T-cell (primary cell): ENCODE measurements around the gene PCDHGA2. TPM values are rescaled to one million over a fixed set of nuclear protein-coding genes. Genes with fewer than 3 reads are reported as not detected.
A peak's percentile ranks its signal among the peaks of the same experiment; 100 is the strongest.
"Not testable (repeated sequence)": the region's sequence is repeated elsewhere in the genome, so short reads cannot be mapped to it uniquely, and the experiment has no call there.

Experiments
- ATAC-seq, 4 experiments: fragments of 200-7000 bp in 3 of 4; fragments of 150-1000 bp in 1 of 4; cut with Tn5 transposase; replicated peaks in 1 of 4; 1 replicate in 3 of 4; 2 replicates in 1 of 4; pipeline ENCODE4 v1.10.0; 2021; ENCODE audit warnings: moderate library complexity in 3 of 4, mild to moderate bottlenecking in 2 of 4, moderate number of reproducible peaks in 1 of 4
- CTCF ChIA-PET, 2 donors: fragments of 300-600 bp; sonication (Branson Sonifier 250); formaldehyde crosslinking; loops; one replicate each; lab custom pipeline; 2022; ENCODE audit warnings: antibody characterized with exemption in 2 of 2; lab: Charles Lee
- POLR2A ChIA-PET, 2 donors: fragments of 300-600 bp; sonication (Branson Sonifier 250); formaldehyde crosslinking; loops; one replicate each; lab custom pipeline; 2022; ENCODE audit warnings: antibody characterized with exemption in 2 of 2; lab: Charles Lee
- DNase-seq, 35 experiments: peaks; one replicate each; pipeline versions ENCODE4 v3.0.0 to v3.0.0-alpha.2; 2013 to 2023
- H3K27ac ChIP-seq: one replicate; pipeline ENCODE4 v1.5.1; 2013; ENCODE audit warnings: low read length
- H3K27me3 ChIP-seq, 2 experiments: replicated peaks in 1 of 2; 1 replicate in 1 of 2; 2 replicates in 1 of 2; pipeline versions ENCODE4 v1.6.1 to v1.7.0; 2013; ENCODE audit warnings: low read length in 1 of 2, mixed read lengths in 1 of 2; ENCODE audit not compliant: control insufficient read depth in 2 of 2, insufficient read depth in 2 of 2; ENCODE audit errors: extremely low read depth in 1 of 2
- H3K36me3 ChIP-seq, 2 donors: 1 replicate in 1 of 2; 2 replicates in 1 of 2; pipeline versions ENCODE4 v1.6.1 to v1.7.0; 2013; ENCODE audit warnings: low read length in 1 of 2; ENCODE audit not compliant: control insufficient read depth in 2 of 2, insufficient read depth in 1 of 2; ENCODE audit errors: extremely low read depth in 1 of 2
- H3K4me1 ChIP-seq, 2 experiments: 1 replicate in 1 of 2; 2 replicates in 1 of 2; pipeline versions ENCODE4 v1.6.1 to v1.7.0; 2013; ENCODE audit warnings: low read length in 2 of 2, mixed read lengths in 1 of 2; ENCODE audit not compliant: insufficient read depth in 2 of 2, control insufficient read depth in 1 of 2; ENCODE audit errors: extremely low read depth in 1 of 2
- H3K4me3 ChIP-seq, 2 donors: 1 replicate in 1 of 2; 2 replicates in 1 of 2; pipeline versions ENCODE4 v1.5.1 to v1.7.0; 2013; ENCODE audit warnings: mild to moderate bottlenecking in 2 of 2, low read length in 1 of 2, moderate library complexity in 1 of 2; ENCODE audit not compliant: control insufficient read depth in 1 of 2; ENCODE audit errors: extremely low read depth in 1 of 2
- H3K9me3 ChIP-seq: 2 replicates; pipeline ENCODE4 v1.7.0; 2013
- H3K27ac Mint-ChIP-seq, 2 donors: one replicate each; pipeline ENCODE4 v1.8.0; 2020 to 2021; ENCODE audit warnings: mild to moderate bottlenecking in 2 of 2, mixed read lengths in 2 of 2
- H3K27me3 Mint-ChIP-seq, 2 donors: one replicate each; pipeline ENCODE4 v1.8.0; 2021 to 2022; ENCODE audit warnings: mixed read lengths in 2 of 2
- H3K36me3 Mint-ChIP-seq: one replicate; pipeline ENCODE4 v1.8.0; 2021; ENCODE audit warnings: mixed read lengths
- H3K4me1 Mint-ChIP-seq, 3 donors: one replicate each; pipeline ENCODE4 v1.8.0; 2020 to 2022; ENCODE audit warnings: mixed read lengths in 3 of 3, mild to moderate bottlenecking in 1 of 3
- H3K4me3 Mint-ChIP-seq, 3 donors: one replicate each; pipeline ENCODE4 v1.8.0; 2020 to 2022; ENCODE audit warnings: mild to moderate bottlenecking in 3 of 3, mixed read lengths in 3 of 3, moderate library complexity in 3 of 3
- H3K9me3 Mint-ChIP-seq, 3 donors: one replicate each; pipeline ENCODE4 v1.8.0; 2020 to 2022; ENCODE audit warnings: mixed read lengths in 3 of 3
- WGBS: methylation state at CpG from one replicate; pipeline ENCODE4 v1.1.5; 2013; ENCODE audit warnings: missing lambda C conversion rate; ENCODE audit not compliant: insufficient coverage; 5-methylcytosine and 5-hydroxymethylcytosine counted together
- total RNA-seq, 35 experiments: library from RNA in 6 of 35; stranded (reverse) in 6 of 35; fragments of 120-200 nt in 1 of 35; gene quantifications; one replicate each; pipeline versions ENCODE4 v1.2.1 to v1.2.4 and lab custom pipeline; 2013 to 2026

PCDHGA2 gene
- total RNA-seq, 5 donors from 2014 or later (not counting 1 experiment from before 2014, with no cell fraction given): 0.13 to 0.15 TPM; not detected in 3

DNA sequence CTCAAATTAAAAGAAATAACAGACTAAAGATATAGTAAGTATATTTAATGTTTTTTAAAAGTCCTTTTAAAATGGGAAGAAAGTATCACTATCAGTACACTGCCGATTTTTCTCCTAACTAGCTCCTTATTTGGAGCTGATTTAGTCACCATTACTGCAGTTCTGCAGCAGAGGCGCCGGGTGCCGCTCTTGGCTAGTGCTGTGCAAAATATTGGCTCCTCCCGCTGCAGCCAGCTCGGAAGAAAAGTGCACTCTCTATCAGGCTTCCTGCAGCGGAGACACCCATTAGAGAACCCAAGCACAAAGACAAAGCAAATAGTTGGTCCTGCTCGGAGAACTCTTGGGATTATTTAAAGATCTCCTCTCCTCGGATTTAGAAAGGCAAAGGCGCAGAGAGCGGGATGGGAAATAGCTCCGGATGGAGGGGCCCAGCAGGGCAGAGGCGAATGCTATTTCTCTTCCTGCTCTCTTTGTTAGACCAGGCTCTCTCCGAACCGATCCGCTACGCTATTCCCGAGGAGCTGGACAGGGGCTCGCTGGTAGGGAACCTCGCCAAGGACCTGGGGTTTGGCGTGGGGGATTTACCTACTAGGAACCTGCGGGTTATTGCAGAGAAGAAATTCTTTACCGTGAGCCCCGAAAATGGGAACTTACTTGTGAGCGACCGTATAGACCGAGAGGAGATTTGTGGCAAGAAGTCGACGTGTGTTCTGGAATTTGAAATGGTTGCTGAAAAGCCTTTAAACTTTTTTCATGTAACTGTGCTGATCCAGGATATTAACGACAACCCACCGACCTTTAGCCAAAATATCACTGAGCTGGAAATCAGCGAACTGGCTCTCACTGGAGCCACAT, 31.7 kb downstream of the PCDHGA2 start, which contains the start of gene PCDHGB3:
Gene PCDHGB3, plus strand, starts transcription at position 249 of the 855 bp plus-strand sequence. Its CDS starts 153 bp downstream, at position 402.
- Histone ChIP-seq H3K36me3 (peaks cover 0 to 4% of the 10 kb centered on the region in 2 donors), H3K9me3 (peaks cover 11% of the 10 kb centered on the region), H3K27me3 (peaks cover 32 to 61% of the 10 kb centered on the region in 2 experiments), H3K4me3 (peak within 1 kb of the TSS; percentile 12 to 58), H3K27ac (no peak within 1 kb of the TSS), H3K4me1 (peaks cover 0 to 7% of the 10 kb centered on the region in 2 experiments)
- DNase-seq (peak in 19 of 35 experiments; percentile 6 to 51 (median 25)), ATAC-seq (peak in 3 of 4 experiments; percentile 52 to 85 (median 82))
- Mint-ChIP-seq H3K36me3 (peaks cover 8% of the 10 kb centered on the region), H3K4me3 (peak within 1 kb of the TSS; percentile 66 to 80 (median 77)), H3K9me3 (peaks cover 5 to 24% (median 22%) of the 10 kb centered on the region in 3 donors), H3K4me1 (peaks cover 7 to 9% (median 8%) of the 10 kb centered on the region in 3 donors), H3K27ac (no peak within 1 kb of the TSS), H3K27me3 (peaks cover 56 to 84% of the 10 kb centered on the region in 2 donors)
- POLR2A ChIA-PET: interaction anchor here in 1 of 2 donors (0.7 to 1.0 kb wide), 2 partner anchors 10 to 16 kb away, joined by 3 read pairs; partner anchors contain the start of gene PCDHGA4
- 23% methylated on average over 27 of the region's 32 CpGs for WGBS
- CTCF ChIA-PET: interaction anchor here (0.7 to 2.5 kb wide), 16 partner anchors 11 to 1253 kb away, joined by 3 to 19 read pairs (median 4); partner anchors contain the start of genes PCDHGA1 (in 2 of the 2), PCDHGA10 (in 1 of the 2) and TAF7 (in 1 of the 2)

DNA sequence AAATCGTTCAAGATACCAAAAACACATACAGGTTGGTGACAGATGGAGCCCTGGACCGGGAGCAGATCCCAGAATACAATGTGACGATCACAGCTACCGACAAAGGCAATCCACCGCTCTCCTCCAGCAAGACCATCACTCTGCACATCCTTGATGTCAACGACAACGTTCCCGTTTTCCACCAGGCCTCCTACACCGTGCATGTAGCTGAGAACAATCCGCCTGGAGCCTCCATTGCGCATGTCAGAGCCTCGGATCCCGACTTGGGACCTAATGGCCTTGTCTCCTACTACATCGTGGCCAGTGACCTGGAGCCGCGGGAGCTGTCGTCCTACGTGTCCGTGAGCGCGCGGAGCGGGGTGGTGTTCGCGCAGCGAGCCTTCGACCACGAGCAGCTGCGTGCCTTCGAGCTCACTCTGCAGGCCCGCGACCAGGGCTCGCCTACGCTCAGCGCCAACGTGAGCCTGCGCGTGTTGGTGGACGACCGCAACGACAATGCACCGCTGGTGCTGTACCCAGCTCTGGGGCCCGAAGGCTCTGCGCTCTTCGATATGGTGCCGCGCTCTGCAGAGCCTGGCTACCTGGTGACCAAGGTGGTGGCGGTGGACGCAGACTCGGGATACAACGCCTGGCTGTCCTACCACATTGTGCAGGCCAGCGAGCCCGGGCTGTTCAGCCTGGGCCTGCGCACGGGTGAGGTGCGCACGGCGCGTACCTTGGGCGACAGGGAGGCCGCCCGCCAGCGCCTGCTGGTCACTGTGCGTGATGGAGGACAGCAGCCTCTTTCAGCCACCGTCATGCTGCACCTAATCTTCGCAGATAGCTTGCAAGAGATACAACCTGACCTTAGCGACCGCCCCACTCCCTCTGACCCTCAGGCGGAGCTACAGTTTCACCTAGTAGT, 33.3 kb downstream of the PCDHGA2 start:
- Histone ChIP-seq H3K4me1 (peaks cover 0 to 7% of the 10 kb centered on the region in 2 experiments), H3K36me3 (peaks cover 0 to 4% of the 10 kb centered on the region in 2 donors), H3K4me3 (peak overlapping the region in 1 of 2 donors; percentile 27), H3K9me3 (peaks cover 9% of the 10 kb centered on the region), H3K27me3 (peaks cover 22 to 61% of the 10 kb centered on the region in 2 experiments), H3K27ac (no peak overlapping the region)
- Mint-ChIP-seq H3K9me3 (peaks cover 5 to 25% (median 20%) of the 10 kb centered on the region in 3 donors), H3K27me3 (peaks cover 51 to 80% of the 10 kb centered on the region in 2 donors), H3K36me3 (peaks cover 6% of the 10 kb centered on the region), H3K4me1 (peaks cover 7 to 9% (median 8%) of the 10 kb centered on the region in 3 donors), H3K27ac (no peak overlapping the region), H3K4me3 (no peak overlapping the region)
- POLR2A ChIA-PET: no interaction called here
- 49% methylated on average over 69 of the region's 69 CpGs for WGBS
- CTCF ChIA-PET: interaction anchor here (2.1 to 2.5 kb wide), 4 partner anchors 152 to 196 kb away, joined by 7 to 19 read pairs (median 11); no protein-coding TSS in a partner anchor
- ATAC-seq (no peak), DNase-seq (no peak)

DNA sequence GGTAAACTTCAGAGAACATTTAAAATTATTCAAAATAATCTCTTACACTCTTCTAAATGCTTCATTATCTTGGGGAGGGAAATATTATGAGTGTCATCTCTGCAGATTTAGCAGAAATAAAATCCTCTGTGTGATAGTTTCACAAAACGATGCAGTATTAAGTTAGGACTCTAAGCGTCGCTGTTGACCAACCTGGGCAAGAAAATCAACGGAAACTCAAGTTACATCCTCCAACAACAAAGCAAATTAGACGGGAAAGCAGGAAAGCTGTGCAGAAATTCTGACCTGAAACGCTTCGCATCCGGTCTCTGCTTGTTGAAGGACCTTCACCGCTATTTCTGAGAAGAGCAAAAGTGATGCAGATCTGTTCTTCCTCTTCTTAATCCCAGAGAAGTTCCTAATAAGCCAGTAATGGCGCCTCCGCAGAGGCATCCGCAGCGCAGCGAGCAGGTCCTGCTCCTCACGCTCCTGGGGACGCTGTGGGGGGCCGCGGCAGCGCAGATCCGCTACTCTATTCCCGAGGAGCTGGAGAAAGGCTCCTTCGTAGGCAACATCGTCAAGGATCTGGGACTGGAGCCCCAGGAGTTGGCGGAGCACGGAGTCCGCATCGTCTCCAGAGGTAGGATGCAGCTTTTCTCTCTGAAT, 35.2 kb downstream of the PCDHGA2 start, which contains the start of gene PCDHGA6:
Gene PCDHGA6, plus strand, starts transcription at position 219 of the 645 bp plus-strand sequence. Its CDS starts 193 bp downstream, at position 412.
- POLR2A ChIA-PET: no interaction called here
- CTCF ChIA-PET: interaction anchor here in 1 of 2 donors (0.8 kb wide), 1 partner anchor 56 kb away, joined by 3 read pairs; no protein-coding TSS in a partner anchor
- peaks cover 0 to 7% of the 10 kb centered on the region in 2 experiments for H3K4me1 ChIP-seq
- ATAC-seq: no peak
- Mint-ChIP-seq H3K27ac (no peak within 1 kb of the TSS), H3K9me3 (peaks cover 5 to 27% (median 23%) of the 10 kb centered on the region in 3 donors), H3K36me3 (peaks cover 7% of the 10 kb centered on the region), H3K4me3 (peak within 1 kb of the TSS; percentile 25 to 42 (median 32)), H3K27me3 (peaks cover 47 to 67% of the 10 kb centered on the region in 2 donors), H3K4me1 (peaks cover 7 to 9% (median 8%) of the 10 kb centered on the region in 3 donors)
- peaks cover 11% of the 10 kb centered on the region for H3K9me3 ChIP-seq
- peak within 1 kb of the TSS in 1 of 2 donors; percentile 55 for H3K4me3 ChIP-seq
- H3K36me3 ChIP-seq: peaks cover 0 to 4% of the 10 kb centered on the region in 2 donors
- H3K27me3 ChIP-seq: peaks cover 19 to 65% of the 10 kb centered on the region in 2 experiments
- peak in 1 of 35 experiments; percentile 20 for DNase-seq
- WGBS: 50% methylated on average over 24 of the region's 27 CpGs
- no peak within 1 kb of the TSS for H3K27ac ChIP-seq

DNA sequence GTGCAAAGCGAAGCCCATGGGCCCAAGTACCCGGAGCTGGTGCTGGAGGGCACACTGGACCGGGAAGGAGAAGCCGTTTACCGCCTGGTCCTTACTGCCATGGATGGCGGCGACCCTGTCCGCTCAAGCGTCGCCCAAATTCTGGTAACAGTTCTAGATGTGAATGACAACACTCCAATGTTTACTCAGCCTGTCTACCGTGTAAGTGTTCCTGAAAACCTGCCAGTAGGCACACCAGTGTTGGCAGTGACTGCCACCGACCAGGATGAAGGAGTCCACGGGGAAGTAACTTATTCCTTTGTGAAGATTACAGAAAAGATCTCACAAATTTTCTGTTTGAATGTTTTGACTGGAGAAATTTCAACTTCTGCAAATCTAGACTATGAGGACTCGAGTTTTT, 36.1 kb downstream of the PCDHGA2 start:
- Histone ChIP-seq H3K9me3 (peaks cover 11% of the 10 kb centered on the region), H3K4me1 (peaks cover 0 to 7% of the 10 kb centered on the region in 2 experiments), H3K27me3 (peaks cover 16 to 62% of the 10 kb centered on the region in 2 experiments), H3K36me3 (peaks cover 0 to 4% of the 10 kb centered on the region in 2 donors), H3K4me3 (peak overlapping the region in 1 of 2 donors; percentile 55), H3K27ac (no peak overlapping the region)
- WGBS: 61% methylated on average over 14 of the region's 14 CpGs
- Mint-ChIP-seq H3K27ac (no peak overlapping the region), H3K27me3 (peaks cover 50 to 67% of the 10 kb centered on the region in 2 donors), H3K36me3 (peaks cover 9% of the 10 kb centered on the region), H3K4me3 (no peak overlapping the region), H3K4me1 (peaks cover 7 to 8% (median 8%) of the 10 kb centered on the region in 3 donors), H3K9me3 (peaks cover 5 to 29% (median 29%) of the 10 kb centered on the region in 3 donors)
- ATAC-seq: no peak
- ChIA-PET CTCF (interaction anchor here in 1 of 2 donors (0.8 to 1.0 kb wide), 2 partner anchors 46 to 57 kb away, joined by 3 read pairs; no protein-coding TSS in a partner anchor), POLR2A (no interaction called here)
- no peak for DNase-seq

DNA sequence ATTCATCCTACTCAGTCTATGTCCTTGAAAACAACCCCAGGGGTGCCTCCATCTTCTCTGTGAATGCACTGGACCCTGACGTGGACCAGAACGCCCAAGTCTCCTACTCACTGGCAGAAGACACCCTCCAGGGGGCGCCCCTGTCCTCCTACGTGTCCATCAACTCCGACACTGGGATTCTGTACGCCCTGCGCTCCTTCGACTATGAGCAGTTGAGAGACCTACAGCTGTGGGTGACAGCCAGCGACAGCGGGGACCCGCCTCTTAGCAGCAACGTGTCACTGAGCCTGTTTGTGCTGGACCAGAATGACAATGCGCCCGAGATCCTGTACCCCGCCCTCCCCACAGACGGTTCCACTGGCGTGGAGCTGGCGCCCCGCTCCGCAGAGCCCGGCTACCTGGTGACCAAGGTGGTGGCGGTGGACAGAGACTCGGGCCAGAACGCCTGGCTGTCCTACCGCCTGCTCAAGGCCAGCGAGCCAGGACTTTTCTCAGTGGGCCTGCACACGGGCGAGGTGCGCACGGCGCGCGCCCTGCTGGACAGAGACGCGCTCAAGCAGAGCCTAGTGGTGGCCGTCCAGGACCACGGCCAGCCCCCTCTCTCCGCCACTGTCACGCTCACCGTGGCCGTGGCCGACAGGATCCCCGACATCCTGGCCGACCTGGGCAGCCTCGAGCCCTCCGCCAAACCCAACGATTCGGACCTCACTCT, 37.0 kb downstream of the PCDHGA2 start:
- CTCF ChIA-PET, ATAC-seq, H3K4me3 Mint-ChIP-seq, H3K27ac Mint-ChIP-seq, H3K4me1 ChIP-seq, DNase-seq, H3K36me3 Mint-ChIP-seq, H3K4me3 ChIP-seq, H3K4me1 Mint-ChIP-seq, POLR2A ChIA-PET, H3K27ac ChIP-seq, H3K36me3 ChIP-seq: not testable (repeated sequence)
- peaks cover 11% of the 10 kb centered on the region for H3K9me3 ChIP-seq
- WGBS: 57% methylated on average over 29 of the region's 48 CpGs
- Mint-ChIP-seq H3K9me3 (peaks cover 5 to 29% (median 29%) of the 10 kb centered on the region in 3 donors), H3K27me3 (peaks cover 49 to 67% of the 10 kb centered on the region in 2 donors)
- H3K27me3 ChIP-seq: peaks cover 17 to 59% of the 10 kb centered on the region in 2 experiments
